Neutrophil (primary cell): Measurements from ENCODE around the gene DUSP7.

ENCODE experiments used
- H3K27ac ChIP-seq: fragments of 200-600 bp; sonication (generic); 2 replicates; pipeline ENCODE4 v1.5.1; 2016; ENCODE audit warnings: mild to moderate bottlenecking, moderate library complexity
- H3K27me3 ChIP-seq: fragments of 200-600 bp; sonication (generic); 2 replicates; pipeline ENCODE4 v1.6.0; 2016; ENCODE audit warnings: mild to moderate bottlenecking
- H3K36me3 ChIP-seq: fragments of 200-600 bp; sonication (generic); 2 replicates; pipeline ENCODE4 v1.5.1; 2017
- H3K4me1 ChIP-seq, 2 experiments: fragments of 200-600 bp in 1 of 2; sonication (generic) in 1 of 2; 1 replicate in 1 of 2; 2 replicates in 1 of 2; pipeline versions ENCODE4 v1.5.1 to v1.6.1; 2013 to 2016; ENCODE audit warnings: low read depth in 1 of 2, low read length in 1 of 2, mild to moderate bottlenecking in 1 of 2, moderate library complexity in 1 of 2; ENCODE audit not compliant: control insufficient read depth in 1 of 2, insufficient read depth in 1 of 2
- H3K4me3 ChIP-seq, 2 experiments: fragments of 200-600 bp in 1 of 2; sonication (generic) in 1 of 2; 1 replicate in 1 of 2; 2 replicates in 1 of 2; pipeline ENCODE4 v1.5.1; 2013 to 2016; ENCODE audit warnings: low read depth in 1 of 2, low read length in 1 of 2, mild to moderate bottlenecking in 1 of 2, moderate library complexity in 1 of 2
- H3K9me3 ChIP-seq: fragments of 200-600 bp; sonication (generic); 2 replicates; pipeline ENCODE4 v1.5.1; 2016
- TF ChIP-seq, protein P1 (sequence below): fragments of 200-600 bp; sonication (generic); IDR thresholded peaks from 2 replicates; pipeline ENCODE4 v1.5.1; 2016; ENCODE audit warnings: antibody characterized with exemption

Gene DUSP7

DNA sequence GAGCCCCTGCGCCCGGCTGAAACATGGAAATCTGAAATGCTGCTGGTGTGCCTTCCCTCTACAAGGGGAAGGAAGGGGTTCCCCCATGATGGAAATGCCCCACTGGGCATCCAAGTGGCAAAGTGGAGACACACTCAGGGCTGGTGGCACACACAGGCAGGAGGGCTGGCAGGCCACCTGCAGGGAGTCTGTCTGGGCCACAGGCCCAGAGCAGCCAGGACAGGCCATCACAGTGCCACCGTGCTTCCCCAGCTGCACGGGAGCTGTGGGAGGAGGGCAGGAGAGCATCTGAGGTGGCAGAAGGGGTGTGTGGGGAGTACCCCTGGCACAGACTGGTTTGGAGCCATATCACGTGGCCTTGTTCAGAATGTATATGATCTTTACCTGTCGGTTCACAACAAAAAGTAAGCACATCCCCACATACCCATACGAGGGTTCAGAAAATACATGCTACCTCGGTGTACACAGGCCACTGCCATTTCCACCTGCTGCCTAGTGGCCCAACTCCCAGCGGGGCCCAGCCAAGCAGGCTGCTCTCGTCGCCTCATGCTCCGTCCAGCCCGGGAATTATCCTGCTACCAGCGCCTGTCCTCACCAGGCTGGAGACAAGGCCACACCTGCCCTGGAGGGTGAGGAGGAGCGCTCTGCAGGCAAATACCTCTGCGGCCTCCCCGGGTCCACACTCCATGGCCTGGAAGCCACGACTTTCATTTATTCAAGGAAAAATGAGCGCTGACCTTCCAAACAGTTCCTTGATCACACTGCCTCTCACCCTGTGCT lies 22.6 kb upstream of the DUSP7 start:
- Histone ChIP-seq H3K4me1 (no peaks in the 10 kb centered on the region), H3K27me3 (no peaks in the 10 kb centered on the region), H3K27ac (no peak overlapping the region), H3K36me3 (peaks cover 13% of the 10 kb centered on the region), H3K9me3 (no peaks in the 10 kb centered on the region), H3K4me3 (no peak overlapping the region)
- TF ChIP-seq, protein P1, sequence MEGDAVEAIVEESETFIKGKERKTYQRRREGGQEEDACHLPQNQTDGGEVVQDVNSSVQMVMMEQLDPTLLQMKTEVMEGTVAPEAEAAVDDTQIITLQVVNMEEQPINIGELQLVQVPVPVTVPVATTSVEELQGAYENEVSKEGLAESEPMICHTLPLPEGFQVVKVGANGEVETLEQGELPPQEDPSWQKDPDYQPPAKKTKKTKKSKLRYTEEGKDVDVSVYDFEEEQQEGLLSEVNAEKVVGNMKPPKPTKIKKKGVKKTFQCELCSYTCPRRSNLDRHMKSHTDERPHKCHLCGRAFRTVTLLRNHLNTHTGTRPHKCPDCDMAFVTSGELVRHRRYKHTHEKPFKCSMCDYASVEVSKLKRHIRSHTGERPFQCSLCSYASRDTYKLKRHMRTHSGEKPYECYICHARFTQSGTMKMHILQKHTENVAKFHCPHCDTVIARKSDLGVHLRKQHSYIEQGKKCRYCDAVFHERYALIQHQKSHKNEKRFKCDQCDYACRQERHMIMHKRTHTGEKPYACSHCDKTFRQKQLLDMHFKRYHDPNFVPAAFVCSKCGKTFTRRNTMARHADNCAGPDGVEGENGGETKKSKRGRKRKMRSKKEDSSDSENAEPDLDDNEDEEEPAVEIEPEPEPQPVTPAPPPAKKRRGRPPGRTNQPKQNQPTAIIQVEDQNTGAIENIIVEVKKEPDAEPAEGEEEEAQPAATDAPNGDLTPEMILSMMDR = no peak

DNA sequence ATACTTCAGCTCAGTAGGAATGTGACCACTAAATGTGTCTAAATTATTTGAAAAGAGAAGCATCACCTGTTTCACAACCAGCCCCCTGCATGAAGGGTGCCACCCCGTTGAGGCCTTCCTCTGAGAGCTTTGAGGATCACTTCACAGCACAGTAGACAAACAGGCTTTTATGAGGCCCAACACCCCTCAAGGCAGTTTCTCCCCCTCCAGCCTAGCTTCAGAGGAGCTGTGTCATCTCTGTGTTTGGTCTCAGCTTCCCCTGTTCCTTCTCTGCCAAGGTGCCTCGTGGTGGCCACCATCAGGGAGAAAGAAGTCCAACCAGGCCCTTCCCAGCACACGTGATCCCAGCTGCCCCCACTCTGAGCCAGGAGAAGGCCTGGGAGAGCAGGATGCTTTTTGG lies 21.6 kb upstream of the DUSP7 start:
- TF ChIP-seq, protein P1 = no peak
- Histone ChIP-seq H3K9me3 (no peaks in the 10 kb centered on the region), H3K27ac (no peak overlapping the region), H3K36me3 (peaks cover 22% of the 10 kb centered on the region), H3K4me3 (no peak overlapping the region), H3K4me1 (no peaks in the 10 kb centered on the region), H3K27me3 (no peaks in the 10 kb centered on the region)

DNA sequence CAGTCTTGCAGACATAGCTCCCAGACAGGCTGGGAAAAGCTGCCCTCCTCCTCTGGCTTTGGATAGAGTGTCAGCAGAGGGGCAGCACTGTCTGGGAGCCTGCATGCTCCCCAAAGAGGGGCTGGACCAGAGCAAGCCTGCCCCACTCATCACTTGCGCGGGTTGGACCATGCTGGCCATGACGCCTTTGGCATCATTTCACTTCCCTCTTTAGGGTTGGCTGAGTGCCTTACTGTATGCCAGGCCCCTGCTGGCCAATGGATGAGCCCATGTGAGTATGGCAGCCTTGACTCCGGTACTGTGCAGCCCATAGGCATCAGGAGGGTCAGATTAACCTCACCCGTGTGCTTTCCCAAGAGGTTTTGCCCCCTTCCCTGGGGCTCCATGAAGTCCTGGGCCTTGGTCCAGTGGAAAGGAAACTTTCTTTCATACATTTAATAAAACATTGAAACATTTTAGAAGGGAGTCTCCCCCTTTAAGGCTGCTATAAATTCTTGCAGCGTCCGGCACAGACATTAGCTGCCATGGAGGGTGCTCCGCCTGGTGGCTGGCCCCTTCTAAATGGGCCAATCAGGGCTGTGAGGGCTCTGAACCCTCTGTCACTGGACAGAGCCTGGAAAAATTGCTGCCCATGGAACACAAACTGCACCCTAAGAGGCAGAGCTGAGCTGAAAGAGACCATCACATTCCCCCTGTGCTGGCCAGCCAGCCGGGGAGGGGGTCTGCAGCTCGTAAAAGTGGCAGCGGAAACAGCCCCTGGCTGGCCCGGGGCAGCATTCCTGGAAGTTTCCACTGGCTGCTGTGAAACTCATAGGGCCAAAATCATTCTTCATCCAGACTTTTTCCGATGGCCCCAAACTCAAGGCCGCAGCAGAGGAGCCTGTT lies 20.8 kb upstream of the DUSP7 start:
- peaks cover 21% of the 10 kb centered on the region for H3K36me3 ChIP-seq
- H3K9me3 ChIP-seq = no peaks in the 10 kb centered on the region
- H3K4me1 ChIP-seq = no peaks in the 10 kb centered on the region
- no peak overlapping the region for H3K27ac ChIP-seq
- no peak overlapping the region for H3K4me3 ChIP-seq
- TF ChIP-seq, protein P1 = no peak
- no peaks in the 10 kb centered on the region for H3K27me3 ChIP-seq

DNA sequence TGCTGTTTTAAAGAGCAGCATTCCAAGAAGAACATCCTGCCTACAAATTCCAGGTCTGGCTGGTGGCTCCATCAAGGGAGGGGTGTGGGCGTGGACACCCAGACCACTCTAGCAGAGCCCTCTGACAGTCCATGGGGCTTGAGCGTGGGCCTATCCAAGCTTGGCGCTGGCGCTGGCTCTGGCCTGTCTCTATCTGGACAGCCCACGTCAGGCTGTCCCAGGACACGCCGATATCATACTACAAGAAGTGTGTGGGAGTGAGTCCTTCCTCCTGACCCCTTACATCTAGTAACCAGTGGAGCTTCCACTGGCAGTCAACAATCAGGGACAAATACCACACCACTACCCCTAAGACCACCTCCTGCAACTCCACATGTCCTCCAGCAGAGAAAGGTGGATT lies 17.1 kb upstream of the DUSP7 start:
- Histone ChIP-seq H3K4me1 (peaks cover 19% of the 10 kb centered on the region in 2 experiments), H3K9me3 (no peaks in the 10 kb centered on the region), H3K27me3 (no peaks in the 10 kb centered on the region), H3K27ac (no peak overlapping the region), H3K36me3 (peaks cover 17% of the 10 kb centered on the region), H3K4me3 (no peak overlapping the region)
- TF ChIP-seq, protein P1 = no peak

DNA sequence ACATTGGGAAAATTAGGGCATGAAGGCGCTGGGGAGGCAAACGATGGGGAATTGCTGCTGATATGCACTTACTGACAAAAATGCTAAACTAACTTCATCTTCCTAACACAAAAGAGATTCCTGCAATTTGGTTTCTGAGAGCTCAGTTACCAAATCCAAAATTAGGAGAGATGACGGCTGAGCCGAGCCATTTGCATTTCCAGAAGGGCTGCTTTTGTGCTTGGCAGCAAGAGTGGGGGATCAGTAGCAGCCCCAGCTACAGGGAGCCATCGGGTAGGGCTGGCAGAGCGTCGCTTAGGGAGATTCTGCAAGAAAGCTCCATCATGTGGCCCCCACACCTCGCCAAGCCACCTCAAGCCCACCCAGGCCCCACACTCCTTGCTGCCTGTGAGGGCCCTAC lies 16.1 kb upstream of the DUSP7 start:
- no peaks in the 10 kb centered on the region for H3K9me3 ChIP-seq
- no peak overlapping the region for H3K4me3 ChIP-seq
- H3K27me3 ChIP-seq = no peaks in the 10 kb centered on the region
- peaks cover 17% of the 10 kb centered on the region for H3K36me3 ChIP-seq
- peaks cover 19% of the 10 kb centered on the region in 2 experiments for H3K4me1 ChIP-seq
- no peak overlapping the region for H3K27ac ChIP-seq
- TF ChIP-seq, protein P1 = no peak
